ENCODE results near the gene ING5. TPM values are rescaled to one million over a fixed set of nuclear protein-coding genes. Genes with fewer than 3 reads are reported as not detected.

ING5 gene
- total RNA-seq, 2 experiments from 2014 or later: 65.4 to 90.9 TPM

DNA sequence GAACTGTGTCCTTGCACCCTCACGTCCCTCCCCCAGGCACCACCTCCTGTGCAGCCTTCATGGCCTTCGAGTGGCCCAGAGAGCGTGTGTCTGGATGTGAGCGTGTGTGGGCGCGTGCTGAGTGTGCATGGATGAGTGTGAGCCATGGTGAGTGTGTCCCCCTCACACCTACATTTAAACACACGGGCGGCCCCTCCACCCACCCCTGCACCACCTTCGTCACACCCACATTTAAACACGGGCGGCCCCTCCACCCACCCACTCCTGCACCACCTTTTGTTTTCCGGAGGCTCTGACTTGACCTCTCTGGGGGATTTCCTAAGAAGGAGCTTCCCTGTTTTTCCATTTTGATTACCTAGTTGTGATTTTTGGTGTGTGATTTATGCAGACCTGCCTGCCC is 33.0 kb upstream of the ING5 start:
- no TSS peak for BruUV-seq (replicated peaks)
- no peaks in the 10 kb centered on the region for H4K20me1 ChIP-seq (ENCODE audit: insufficient read depth, low read length)
- no peak overlapping the region for H3K4me2 ChIP-seq (ENCODE audit: low read length)
- H3K9me3 ChIP-seq (ENCODE audit: low read length): no peaks in the 10 kb centered on the region
- peaks cover 57% of the 10 kb centered on the region for H3K36me3 ChIP-seq (ENCODE audit: insufficient read depth, low read length)
- H3K9me2 ChIP-seq (ENCODE audit: insufficient read depth, low read length): no peaks in the 10 kb centered on the region
- H3K4me3 ChIP-seq (ENCODE audit: low read depth, low read length, poor library complexity, severe bottlenecking): no peak overlapping the region
- no peak overlapping the region for H2AFZ ChIP-seq (ENCODE audit: low read length)
- no peaks in the 10 kb centered on the region for H3K79me2 ChIP-seq (ENCODE audit: insufficient read depth, low read depth, low read length)
- no peaks in the 10 kb centered on the region for H3K4me1 ChIP-seq (ENCODE audit: insufficient read depth, low read length, poor library complexity, severe bottlenecking)
- CTCF ChIA-PET (ENCODE audit: unreplicated experiment): no interaction called here
- intact Hi-C loops (cut with micrococcal nuclease; ENCODE audit: unreplicated experiment): no loop called here
- POLR2A ChIA-PET: no interaction called here
- TF ChIP-seq, protein P1, sequence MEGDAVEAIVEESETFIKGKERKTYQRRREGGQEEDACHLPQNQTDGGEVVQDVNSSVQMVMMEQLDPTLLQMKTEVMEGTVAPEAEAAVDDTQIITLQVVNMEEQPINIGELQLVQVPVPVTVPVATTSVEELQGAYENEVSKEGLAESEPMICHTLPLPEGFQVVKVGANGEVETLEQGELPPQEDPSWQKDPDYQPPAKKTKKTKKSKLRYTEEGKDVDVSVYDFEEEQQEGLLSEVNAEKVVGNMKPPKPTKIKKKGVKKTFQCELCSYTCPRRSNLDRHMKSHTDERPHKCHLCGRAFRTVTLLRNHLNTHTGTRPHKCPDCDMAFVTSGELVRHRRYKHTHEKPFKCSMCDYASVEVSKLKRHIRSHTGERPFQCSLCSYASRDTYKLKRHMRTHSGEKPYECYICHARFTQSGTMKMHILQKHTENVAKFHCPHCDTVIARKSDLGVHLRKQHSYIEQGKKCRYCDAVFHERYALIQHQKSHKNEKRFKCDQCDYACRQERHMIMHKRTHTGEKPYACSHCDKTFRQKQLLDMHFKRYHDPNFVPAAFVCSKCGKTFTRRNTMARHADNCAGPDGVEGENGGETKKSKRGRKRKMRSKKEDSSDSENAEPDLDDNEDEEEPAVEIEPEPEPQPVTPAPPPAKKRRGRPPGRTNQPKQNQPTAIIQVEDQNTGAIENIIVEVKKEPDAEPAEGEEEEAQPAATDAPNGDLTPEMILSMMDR (conservative IDR thresholded peaks at IDR 0.05; ENCODE audit: low read length): no peak
- no peak for TF ChIP-seq EZH2phosphoT487 (IDR thresholded peaks at IDR 0.05; ENCODE audit: borderline replicate concordance, low read depth, low read length)
- no peak overlapping the region for H3K27ac ChIP-seq (ENCODE audit: low read depth, low read length, poor library complexity, severe bottlenecking)
- no peak for DNase-seq (ENCODE audit: low spot score)

DNA sequence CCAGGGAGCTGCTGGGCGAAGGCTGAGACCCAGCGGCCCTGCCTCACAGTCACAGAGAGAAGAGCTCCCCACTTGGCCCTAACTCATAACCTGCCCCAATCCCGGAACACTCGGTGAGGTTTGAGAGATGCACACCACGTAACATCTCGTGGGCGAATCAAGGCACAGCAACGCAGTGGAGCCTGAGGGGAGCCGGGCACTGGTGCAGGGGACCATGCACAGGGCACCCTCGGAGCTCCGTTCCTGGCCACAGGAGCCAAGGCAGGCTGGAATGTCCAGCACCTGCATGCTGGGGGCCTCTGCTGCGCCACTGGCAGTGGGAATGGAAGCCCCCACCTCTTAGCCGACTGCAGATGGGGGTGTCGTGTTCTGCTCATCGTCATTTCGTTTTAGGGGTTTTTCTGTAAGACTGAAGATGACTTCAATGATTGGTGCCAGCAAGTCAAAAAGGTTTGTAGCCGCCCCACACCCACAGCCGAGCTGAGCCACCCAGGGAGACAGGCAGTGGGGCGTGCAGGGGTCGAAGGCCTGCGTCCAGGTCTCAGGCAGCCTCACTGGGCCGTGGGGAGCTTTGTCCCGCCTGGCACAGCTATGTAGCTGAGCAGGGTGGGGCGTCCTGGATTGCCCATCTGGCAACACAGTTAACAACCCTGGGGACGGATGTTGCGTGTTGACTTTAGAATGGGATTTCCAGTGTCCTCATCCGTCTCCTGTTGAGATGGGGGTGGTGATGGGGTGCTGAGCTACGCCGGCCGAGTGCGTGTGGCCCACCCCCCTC is 31.3 kb upstream of the ING5 start:
- Histone ChIP-seq H3K9me2 (ENCODE audit: insufficient read depth, low read length) (no peaks in the 10 kb centered on the region), H3K36me3 (ENCODE audit: insufficient read depth, low read length) (peaks cover 73% of the 10 kb centered on the region), H3K27ac (ENCODE audit: low read depth, low read length, poor library complexity, severe bottlenecking) (no peak overlapping the region), H3K9me3 (ENCODE audit: low read length) (no peaks in the 10 kb centered on the region), H3K4me1 (ENCODE audit: insufficient read depth, low read length, poor library complexity, severe bottlenecking) (no peaks in the 10 kb centered on the region), H3K79me2 (ENCODE audit: insufficient read depth, low read depth, low read length) (no peaks in the 10 kb centered on the region), H4K20me1 (ENCODE audit: insufficient read depth, low read length) (no peaks in the 10 kb centered on the region), H2AFZ (ENCODE audit: low read length) (no peak overlapping the region), H3K4me3 (ENCODE audit: low read depth, low read length, poor library complexity, severe bottlenecking) (no peak overlapping the region), H3K4me2 (ENCODE audit: low read length) (no peak overlapping the region)
- DNase-seq (ENCODE audit: low spot score): no peak
- intact Hi-C loops (cut with micrococcal nuclease; ENCODE audit: unreplicated experiment): no loop called here
- TF ChIP-seq, protein P1 (conservative IDR thresholded peaks at IDR 0.05; ENCODE audit: low read length): no peak
- no peak for TF ChIP-seq EZH2phosphoT487 (IDR thresholded peaks at IDR 0.05; ENCODE audit: borderline replicate concordance, low read depth, low read length)
- POLR2A ChIA-PET: no interaction called here
- BruUV-seq (replicated peaks): no TSS peak
- CTCF ChIA-PET (ENCODE audit: unreplicated experiment): no interaction called here

DNA sequence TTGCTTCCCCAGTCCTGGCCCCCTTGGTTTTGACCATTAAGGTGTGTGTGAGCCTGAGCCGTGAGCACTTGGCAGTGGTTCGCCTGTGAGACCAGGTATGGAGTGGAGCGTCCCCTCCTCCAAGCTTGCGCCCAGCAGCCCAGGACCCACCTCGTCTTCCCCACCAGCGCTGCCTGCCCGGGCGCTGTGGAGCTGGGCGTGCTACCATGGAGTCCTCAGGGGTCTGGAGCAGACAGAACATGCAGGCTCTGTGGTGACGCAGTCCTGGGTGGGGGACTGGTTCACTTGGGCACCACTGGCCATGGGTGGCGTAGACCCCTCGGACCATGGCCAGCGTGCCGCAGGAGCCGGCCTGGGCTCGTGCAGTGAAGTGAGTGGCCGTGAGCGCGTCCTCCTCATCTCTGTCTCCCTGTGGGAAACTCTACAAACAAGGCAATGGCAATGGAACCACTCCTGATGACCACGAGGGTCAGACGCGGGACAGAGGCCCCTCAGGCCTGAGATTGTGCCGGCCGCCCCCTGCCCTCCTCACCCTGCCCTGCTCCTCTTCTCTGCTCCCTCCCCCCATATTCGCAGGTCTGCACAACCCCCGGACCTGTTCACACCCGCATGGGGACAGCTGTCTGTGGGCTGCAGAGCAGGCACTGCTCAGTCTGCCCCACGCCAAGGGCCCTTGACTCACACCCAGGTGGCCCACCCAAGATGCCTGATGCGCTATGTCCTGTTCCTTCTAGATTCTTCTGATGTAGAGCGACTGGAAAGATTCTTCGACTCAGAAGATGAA is 30.2 kb upstream of the ING5 start:
- no TSS peak for BruUV-seq (replicated peaks)
- Histone ChIP-seq H3K27ac (ENCODE audit: low read depth, low read length, poor library complexity, severe bottlenecking) (no peak overlapping the region), H3K9me2 (ENCODE audit: insufficient read depth, low read length) (no peaks in the 10 kb centered on the region), H2AFZ (ENCODE audit: low read length) (no peak overlapping the region), H4K20me1 (ENCODE audit: insufficient read depth, low read length) (no peaks in the 10 kb centered on the region), H3K36me3 (ENCODE audit: insufficient read depth, low read length) (peaks cover 84% of the 10 kb centered on the region), H3K9me3 (ENCODE audit: low read length) (no peaks in the 10 kb centered on the region), H3K4me2 (ENCODE audit: low read length) (no peak overlapping the region), H3K4me3 (ENCODE audit: low read depth, low read length, poor library complexity, severe bottlenecking) (no peak overlapping the region), H3K4me1 (ENCODE audit: insufficient read depth, low read length, poor library complexity, severe bottlenecking) (no peaks in the 10 kb centered on the region), H3K79me2 (ENCODE audit: insufficient read depth, low read depth, low read length) (no peaks in the 10 kb centered on the region)
- DNase-seq (ENCODE audit: low spot score): no peak
- TF ChIP-seq, protein P1 (conservative IDR thresholded peaks at IDR 0.05; ENCODE audit: low read length): no peak
- no peak for TF ChIP-seq EZH2phosphoT487 (IDR thresholded peaks at IDR 0.05; ENCODE audit: borderline replicate concordance, low read depth, low read length)
- POLR2A ChIA-PET: no interaction called here
- intact Hi-C loops (cut with micrococcal nuclease; ENCODE audit: unreplicated experiment): no loop called here
- CTCF ChIA-PET (ENCODE audit: unreplicated experiment): no interaction called here

Measured in OCI-LY7 (cell line).